GM10847 (cell line): ENCODE results near the gene EPS8L1.
A peak's percentile ranks its signal among the peaks of the same experiment; 100 is the strongest.

Experiments used
- POLR2A ChIP-seq: IDR thresholded peaks from 2 replicates; pipeline ENCODE4 v1.6.1; 2011; ENCODE audit not compliant: insufficient read length; ENCODE audit errors: extremely low read depth

The EPS8L1 gene

DNA sequence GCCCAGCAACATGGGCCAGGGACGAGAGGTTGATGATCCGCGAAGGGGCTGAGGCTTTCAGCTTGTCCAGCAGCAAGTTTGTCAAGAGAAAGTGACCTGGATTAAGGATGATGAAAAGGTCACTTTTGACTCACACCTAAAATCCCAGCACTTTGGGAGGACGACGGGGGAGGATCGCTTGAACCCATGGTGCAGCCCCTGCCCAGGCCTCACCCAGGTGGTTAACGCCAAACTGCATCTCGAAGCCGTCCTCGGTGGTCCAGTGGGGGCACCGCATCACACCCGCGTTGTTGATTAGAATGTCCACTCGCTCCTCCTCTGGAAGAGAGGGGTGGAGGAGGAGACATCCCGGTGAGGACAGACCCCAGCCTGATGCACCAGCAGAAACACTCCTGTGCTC lies 27.2 kb upstream of the EPS8L1 start:
- TF ChIP-seq POLR2A = no peak

DNA sequence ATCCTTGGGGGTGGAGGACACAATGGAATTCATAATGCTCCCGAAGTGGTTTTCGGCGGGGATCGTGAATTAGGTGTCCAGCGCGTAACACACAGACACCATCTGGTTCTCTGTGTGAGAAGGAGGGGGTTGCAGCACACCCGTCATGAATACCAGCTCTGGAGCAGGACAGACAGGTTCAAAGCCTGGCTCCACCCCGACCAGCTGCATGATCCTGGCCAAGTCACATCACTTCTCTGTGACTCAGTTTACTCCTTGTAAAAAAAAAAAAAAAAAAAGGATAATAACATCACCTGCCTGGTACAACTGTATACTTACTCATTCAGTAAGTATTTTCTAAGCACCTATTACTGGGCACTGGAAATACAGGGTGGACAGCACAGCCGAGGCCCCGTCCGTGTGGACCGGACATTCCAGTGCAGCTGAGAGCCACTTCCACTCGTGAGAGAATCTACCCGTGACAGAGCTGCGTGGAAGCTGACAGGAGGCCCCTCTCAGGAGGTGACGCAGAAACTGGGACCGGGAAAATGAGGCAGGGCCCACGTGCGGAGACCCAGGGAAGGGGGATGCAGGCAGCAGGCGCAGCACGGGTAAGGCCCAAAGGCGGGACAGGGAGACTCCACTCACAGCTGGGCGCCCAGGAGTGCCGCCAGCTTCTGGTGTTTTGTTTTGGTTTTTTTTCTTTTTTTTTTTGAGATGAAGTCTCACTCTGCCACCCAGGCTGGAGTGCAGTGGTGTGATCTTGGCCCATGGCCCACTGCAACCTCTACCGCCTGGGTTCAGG lies 24.7 kb upstream of the EPS8L1 start:
- TF ChIP-seq POLR2A = no peak

DNA sequence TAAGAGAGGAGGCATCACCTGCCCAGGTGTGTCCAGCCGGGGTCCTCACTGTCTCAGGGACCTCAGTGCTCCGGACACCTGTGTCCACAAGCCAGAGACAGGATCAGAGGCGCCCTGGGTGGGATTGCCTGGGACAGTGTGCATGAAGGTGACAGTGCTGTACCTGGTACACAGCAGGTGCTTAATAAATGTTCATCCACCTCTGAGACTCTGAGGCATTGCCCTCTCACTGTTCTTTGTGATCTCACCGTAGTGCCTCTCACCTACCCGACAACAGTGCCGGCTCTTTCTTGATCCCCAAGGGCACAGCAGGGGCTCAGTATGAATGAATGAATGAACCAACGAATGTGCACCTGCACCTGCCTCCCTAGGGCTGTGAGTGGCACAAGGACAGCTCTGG lies 21.9 kb upstream of the EPS8L1 start:
- TF ChIP-seq POLR2A = no peak

DNA sequence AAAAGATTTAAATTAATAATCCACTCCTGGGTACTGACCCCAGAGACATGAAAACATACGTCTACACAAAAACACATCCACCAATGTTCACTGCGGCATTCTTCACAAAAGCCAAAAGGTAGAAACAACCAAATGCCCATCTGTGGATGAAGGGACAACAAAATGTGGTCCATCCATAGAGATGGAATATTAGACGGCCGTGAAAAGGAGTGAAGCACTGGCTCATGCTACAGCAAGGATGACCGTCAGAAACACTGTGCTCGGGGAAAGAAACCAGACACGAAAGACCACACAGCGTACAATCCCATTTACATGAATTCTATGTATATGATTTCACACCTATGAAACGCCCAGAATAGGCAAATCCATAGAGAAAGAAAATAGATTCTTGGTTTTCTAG lies 18.8 kb upstream of the EPS8L1 start:
- no peak for TF ChIP-seq POLR2A

DNA sequence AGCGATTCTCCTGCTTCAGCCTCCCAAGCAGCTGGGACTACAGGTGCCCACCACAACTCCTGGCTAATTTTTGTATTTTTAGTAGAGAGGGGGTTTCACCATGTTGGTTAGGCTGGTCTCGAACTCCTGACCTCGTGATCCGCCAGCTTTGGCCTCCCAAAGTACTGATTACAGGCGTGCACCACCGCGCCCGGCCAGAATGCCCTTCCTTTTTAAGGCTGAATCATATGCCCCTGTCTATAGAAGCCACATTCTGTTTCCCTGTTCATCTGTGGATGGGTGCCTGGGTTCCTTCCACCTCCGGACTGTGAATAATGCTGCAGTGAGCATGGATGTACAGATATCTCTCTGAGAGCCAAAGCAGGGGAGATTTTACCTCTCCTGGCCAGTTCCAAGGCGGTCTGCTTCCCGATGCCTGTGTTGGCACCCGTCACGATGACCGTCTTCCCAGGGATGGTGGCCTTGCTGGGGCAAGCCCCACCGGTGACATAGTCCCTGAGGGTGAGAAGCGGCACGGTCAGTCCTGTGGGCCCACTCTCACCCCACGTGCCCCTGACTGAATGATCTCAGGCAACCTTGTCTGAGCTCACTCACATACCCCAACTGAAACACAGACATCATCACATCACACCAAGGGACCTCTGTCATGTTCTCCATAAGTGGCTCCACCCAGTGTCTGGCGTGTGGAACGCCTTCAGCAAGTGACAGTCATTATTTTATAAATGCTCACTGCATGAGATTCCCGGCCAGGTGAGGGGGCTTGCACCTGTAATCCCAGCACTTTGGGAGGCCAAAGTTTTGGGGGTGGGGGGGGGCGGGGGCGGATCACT lies 16.7 kb upstream of the EPS8L1 start:
- no peak for TF ChIP-seq POLR2A

DNA sequence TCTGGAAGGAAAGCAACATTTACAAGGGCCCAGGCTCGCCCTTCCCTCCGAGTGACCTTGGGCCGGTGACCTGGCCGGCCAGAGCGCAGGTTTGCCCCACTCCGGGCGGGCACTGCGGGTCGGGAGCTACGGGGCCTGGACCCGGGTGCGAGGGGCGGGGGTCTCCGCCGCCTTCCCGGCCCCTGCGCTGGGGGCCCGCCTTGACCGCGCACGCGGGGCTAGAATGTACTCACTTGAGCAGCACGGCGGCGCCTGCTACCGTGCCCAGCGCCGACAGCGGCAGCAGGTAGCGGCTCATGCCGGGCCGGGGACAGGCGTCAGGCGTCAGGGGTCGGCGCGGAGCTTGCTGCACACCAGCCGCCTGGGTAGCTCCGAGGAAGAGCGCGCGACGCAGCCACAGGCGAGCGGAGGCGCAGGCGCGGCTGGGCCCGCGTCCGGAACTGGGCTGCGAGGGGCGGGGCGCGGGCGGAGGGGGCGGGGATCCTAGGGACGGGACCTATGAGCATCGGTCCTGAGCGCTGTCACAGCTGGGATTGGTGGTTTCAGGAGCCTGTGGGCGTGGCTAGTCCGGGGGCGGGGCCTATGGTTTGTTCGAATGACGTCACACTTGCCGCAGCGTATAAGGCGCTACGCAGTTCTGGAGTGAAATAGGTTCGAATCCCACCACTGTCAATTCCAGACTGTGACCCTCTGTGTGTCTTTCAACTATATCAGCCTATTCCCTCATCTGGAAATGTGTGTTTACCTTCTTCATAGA lies 12.8 kb upstream of the EPS8L1 start, which contains the start of gene RDH13:
RDH13 (minus strand) TSS at position 414 of the 757 bp plus-strand sequence; CDS start at position 298, 116 bp downstream.
- peak; percentile 74 for TF ChIP-seq POLR2A

DNA sequence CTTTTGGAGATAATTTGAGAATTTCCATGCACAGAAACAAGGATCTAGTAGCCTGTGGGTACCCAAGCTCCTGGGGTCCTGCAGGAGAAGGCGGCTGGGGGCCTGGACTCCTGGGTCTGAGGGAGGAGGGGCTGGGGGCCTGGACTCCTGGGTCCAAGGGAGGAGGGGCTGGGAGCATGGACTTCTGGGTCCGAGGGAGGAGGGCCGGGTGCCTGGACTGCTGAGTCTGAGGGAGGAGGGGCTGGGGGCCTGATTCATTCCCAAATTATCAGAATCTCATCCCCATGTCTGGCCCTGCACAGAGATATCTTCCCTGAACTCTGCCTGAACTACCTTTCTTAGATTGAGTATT lies 12.2 kb upstream of the EPS8L1 start:
- TF ChIP-seq POLR2A = no peak

DNA sequence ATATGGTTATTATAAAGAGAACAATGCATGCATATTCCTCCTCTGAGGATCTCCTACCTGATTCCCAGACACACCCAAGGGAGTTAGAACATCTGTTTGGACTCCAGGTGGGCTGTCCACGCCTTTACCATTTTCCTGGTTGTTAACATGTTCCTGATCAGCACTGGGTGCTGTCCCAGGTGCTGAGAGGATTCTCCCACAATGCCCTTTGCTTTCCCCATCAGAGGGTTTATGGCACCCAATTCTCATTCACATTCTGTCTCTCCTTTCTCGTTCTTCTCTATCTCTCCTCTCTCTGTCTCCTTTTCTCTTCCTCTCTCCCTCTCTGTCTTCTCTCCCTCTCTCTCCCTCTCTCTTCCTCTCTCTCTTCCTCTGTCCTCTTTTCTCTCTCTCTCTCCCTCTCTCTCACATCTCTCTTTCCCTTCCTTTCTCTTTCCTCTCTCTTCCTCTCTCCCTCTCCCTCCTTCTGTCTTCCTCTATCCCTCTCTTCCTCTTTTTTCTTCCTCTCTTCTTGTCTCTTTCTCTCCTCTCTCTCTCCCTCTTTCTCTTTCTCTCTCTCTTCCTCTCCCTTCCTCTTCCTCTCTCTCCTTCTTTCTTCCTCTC lies 9.5 kb upstream of the EPS8L1 start:
- no peak for TF ChIP-seq POLR2A

DNA sequence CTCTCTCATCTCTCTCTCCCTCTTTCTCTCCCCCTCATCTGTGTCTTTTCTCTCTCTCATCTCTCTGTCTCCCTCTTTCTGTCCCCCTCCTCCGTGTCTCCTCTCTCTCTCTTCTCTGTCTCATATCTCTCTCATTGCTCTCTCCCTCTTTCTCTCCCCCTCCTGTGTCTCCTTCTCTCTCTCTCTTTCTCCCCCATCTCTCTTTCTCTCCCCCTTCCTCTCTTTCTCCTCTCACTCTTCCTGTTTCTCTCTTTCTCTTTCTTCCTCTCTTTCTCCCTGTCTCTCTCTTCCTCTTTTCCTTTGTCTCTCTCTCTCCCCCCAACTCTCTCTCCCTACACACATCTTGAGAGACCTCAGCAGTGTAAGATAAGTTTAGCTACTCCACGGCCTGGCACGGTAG lies 7.8 kb upstream of the EPS8L1 start:
- TF ChIP-seq POLR2A = no peak

DNA sequence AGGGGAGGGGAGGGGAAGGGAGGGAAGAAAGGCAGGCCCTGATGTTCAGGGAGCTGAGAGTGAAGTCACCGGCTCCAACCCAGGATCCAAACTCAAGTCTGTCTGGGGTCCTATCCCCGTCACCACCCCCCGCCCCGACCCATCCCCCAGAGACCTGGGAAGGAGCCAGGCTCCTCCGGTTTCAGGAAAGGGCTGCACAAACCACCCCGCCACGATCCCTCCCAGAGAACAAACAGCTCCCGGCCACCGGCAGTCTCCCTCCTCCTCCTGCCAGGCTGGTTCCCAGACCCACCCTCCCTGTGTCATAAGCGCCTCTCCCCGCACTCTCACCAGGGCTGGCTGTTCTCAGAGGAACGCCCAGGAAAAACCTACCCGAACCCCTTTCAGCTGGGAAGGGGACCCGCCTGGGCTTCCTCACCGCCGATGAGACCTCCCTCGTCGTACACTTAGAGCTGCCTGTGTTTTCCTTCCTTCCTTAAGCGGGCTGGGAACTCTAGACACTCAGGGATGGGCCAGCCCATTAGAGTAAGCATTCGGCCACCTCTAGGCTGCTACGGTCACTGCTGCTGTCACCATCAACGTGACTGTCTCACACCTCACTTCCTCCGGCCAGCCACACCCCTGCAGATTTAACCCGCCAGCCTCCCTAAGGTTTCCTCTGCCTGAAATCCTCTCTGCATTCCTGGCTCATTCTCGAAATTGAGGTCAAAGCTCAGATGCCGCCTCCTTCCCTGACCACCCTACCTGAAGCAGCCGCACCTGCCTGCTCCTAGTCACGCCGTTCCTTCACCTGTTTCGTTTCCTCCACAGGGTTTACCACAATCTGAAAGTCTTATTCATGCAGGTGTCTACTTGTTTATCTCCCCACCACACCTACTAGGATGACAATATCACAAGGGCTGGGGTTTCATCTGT lies 6.5 kb upstream of the EPS8L1 start:
- no peak for TF ChIP-seq POLR2A

DNA sequence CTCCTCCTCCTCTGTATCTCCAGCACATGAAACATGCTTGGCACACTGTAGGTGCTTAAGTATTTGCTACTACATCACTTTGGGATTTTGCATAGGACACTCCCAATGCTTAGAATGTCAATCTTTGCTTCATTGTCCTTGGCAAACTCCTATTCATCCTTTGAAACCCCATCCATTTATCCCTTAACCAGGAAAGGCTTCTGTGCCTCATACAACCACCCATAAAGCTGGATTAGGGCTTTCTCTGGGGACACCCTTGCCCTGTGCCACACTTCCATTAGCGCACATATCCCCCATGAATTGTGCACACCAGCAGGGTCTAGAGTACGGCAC lies 5.8 kb upstream of the EPS8L1 start:
- no peak for TF ChIP-seq POLR2A

DNA sequence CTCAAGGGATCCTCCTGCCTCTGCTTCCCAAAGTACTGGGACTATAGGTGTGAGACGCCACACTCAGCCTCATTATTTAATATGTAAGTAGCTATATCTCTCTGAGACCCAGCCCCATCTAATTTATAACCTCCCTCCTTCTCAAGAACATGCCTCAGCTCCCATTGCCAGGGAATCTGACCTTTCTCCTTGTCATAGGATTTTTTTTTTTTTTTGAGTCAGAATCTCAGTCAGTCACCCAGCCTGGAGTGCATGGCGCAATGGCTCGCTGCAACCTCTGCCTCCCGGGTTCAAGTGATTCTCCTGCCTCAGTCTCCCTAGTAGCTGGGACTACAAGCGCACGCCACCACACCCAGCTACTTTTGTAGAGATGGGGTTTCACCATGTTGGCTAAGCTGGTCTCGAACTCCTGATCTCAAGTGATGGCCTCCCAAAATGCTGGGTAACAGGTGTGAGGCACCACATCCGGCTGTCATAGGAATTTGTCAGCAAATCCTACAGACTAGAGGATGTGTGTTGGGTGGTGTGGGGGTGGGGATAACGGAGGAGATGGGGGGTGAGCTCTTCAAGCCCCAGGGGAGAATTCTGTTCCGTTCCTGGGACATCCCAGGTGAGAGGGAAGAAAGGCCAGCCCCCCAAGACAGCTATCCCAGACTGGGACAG lies 5.1 kb upstream of the EPS8L1 start:
- no peak for TF ChIP-seq POLR2A

DNA sequence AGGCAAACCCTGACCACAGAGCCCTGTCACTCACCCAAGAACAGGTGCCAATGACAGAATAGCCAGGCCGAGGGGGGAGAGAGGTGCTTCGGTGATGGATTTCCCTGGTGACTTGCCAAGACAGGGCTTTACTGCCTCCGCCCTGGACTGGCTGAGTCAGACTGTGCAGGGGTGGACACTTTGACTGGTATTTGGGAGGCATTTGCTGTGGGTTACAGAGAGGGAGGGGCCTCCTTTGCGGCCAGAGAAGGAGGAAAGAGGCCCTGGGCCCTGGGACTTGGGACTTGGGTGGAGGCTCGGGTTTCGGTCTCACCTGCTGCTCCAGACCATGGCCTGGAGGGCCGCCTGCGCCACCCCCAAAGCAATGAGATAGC lies 4.6 kb upstream of the EPS8L1 start:
- TF ChIP-seq POLR2A = no peak

DNA sequence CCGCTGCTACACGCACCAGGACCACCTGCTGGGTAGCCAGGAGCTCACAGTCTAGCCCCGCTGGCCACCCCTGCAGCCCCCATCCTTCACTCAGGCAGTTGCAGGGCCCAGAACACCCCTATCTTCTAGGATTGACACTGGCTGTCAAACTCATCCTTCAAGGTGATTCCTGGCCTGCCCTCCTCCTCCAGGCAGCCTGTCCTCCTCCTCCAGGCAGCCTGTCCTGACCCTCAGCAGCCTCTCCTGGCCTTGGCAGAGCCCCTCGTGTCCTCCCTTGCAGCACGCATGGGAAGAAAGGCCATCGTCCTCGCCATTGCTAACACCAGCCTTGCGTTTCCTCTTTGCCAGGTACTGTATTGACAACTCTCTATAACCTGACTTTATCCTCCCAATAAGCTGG lies 3.8 kb upstream of the EPS8L1 start:
- no peak for TF ChIP-seq POLR2A
